Activated naive CD8-positive, alpha-beta T cell (primary cell): ENCODE measurements around the gene SPECC1L.
A peak's percentile ranks its signal among the peaks of the same experiment; 100 is the strongest.
"Not testable (repeated sequence)": the region's sequence is repeated elsewhere in the genome, so short reads cannot be mapped to it uniquely, and the experiment has no call there.

ENCODE experiments used
- H3K27ac Mint-ChIP-seq: one replicate; pipeline ENCODE4 v1.8.0; 2021; ENCODE audit warnings: mixed read lengths
- H3K27me3 Mint-ChIP-seq: one replicate; pipeline ENCODE4 v1.8.0; 2021; ENCODE audit warnings: mixed read lengths
- H3K36me3 Mint-ChIP-seq: one replicate; pipeline ENCODE4 v1.8.0; 2021; ENCODE audit warnings: mixed read lengths
- H3K4me1 Mint-ChIP-seq: one replicate; pipeline ENCODE4 v1.8.0; 2021; ENCODE audit warnings: low read depth, mixed read lengths
- H3K4me3 Mint-ChIP-seq: one replicate; pipeline ENCODE4 v1.8.0; 2021; ENCODE audit warnings: mild to moderate bottlenecking, mixed read lengths
- H3K9me3 Mint-ChIP-seq: one replicate; pipeline ENCODE4 v1.8.0; 2021; ENCODE audit warnings: low read depth, mixed read lengths

SPECC1L gene

DNA sequence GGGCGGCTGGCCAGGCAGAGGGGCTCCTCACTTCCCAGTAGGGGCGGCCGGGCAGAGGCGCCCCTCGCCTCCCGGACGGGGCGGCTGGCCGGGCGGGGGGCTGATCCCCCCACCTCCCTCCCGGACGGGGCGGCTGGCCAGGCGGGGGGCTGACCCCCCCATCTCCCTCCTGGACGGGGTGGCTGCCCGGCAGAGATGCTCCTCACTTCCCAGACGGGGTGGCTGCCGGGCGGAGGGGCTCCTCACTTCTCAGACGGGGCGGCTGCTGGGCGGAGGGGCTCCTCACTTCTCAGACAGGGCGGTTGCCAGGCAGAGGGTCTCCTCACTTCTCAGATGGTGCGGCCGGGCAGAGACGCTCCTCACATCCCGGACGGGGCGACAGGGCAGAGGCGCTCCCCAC lies 46.9 kb downstream of the SPECC1L start:
- H3K9me3 Mint-ChIP-seq, H3K4me3 Mint-ChIP-seq, H3K36me3 Mint-ChIP-seq, H3K27ac Mint-ChIP-seq, H3K4me1 Mint-ChIP-seq, H3K27me3 Mint-ChIP-seq: not testable (repeated sequence)

DNA sequence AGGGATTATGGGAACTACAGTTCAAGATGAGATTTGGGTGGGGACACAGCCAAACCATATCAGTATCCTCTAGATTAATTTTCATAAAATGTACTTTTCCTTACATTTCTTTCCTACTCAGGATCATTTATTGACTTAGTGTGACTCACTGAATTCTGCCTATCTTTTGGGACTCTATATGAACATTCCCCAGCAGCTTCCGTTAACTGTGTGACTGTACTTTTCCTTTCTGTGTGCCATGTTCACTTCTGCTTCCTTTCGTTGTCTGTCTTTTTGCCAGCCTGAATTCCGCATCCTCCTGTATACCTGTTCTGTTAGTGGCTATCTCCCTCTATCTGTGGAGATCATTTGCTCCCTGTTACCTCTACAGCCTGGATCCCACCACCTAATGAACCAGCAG lies 48.8 kb downstream of the SPECC1L start:
- peaks cover 9% of the 10 kb centered on the region for H3K4me1 Mint-ChIP-seq
- H3K27ac Mint-ChIP-seq = peak overlapping the region; percentile 72
- no peaks in the 10 kb centered on the region for H3K9me3 Mint-ChIP-seq
- peaks cover 10% of the 10 kb centered on the region for H3K36me3 Mint-ChIP-seq
- H3K27me3 Mint-ChIP-seq = no peaks in the 10 kb centered on the region
- no peak overlapping the region for H3K4me3 Mint-ChIP-seq

DNA sequence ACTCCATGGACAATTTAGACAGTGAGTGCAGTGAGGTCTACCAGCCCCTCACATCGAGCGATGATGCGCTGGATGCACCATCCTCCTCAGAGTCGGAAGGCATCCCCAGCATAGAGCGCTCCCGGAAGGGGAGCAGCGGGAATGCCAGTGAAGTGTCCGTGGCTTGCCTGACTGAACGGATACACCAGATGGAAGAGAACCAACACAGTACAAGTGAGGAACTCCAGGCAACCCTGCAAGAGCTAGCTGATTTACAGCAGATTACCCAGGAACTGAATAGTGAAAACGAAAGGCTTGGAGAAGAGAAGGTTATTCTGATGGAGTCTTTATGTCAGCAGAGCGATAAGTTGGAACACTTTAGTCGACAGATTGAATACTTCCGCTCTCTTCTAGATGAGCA lies 51.4 kb downstream of the SPECC1L start:
- Mint-ChIP-seq H3K9me3 (no peaks in the 10 kb centered on the region), H3K27ac (peak overlapping the region; percentile 41), H3K4me3 (no peak overlapping the region), H3K36me3 (peaks cover 9% of the 10 kb centered on the region), H3K27me3 (no peaks in the 10 kb centered on the region), H3K4me1 (peaks cover 22% of the 10 kb centered on the region)

- Mint-ChIP-seq H3K4me3 (no peak overlapping the region), H3K9me3 (no peaks in the 10 kb centered on the region), H3K4me1 (peaks cover 22% of the 10 kb centered on the region), H3K27me3 (no peaks in the 10 kb centered on the region), H3K36me3 (peaks cover 9% of the 10 kb centered on the region), H3K27ac (peak overlapping the region; percentile 41)
Observed at GRCh38 chr22:24322522-24322921, 51.9 kb downstream of the SPECC1L start.

- H3K27me3 Mint-ChIP-seq = no peaks in the 10 kb centered on the region
- H3K36me3 Mint-ChIP-seq = peaks cover 9% of the 10 kb centered on the region
- H3K4me1 Mint-ChIP-seq = peaks cover 22% of the 10 kb centered on the region
- H3K27ac Mint-ChIP-seq = peak overlapping the region; percentile 54
- no peaks in the 10 kb centered on the region for H3K9me3 Mint-ChIP-seq
- no peak overlapping the region for H3K4me3 Mint-ChIP-seq
Observed at GRCh38 chr22:24323233-24323632, 52.6 kb downstream of the SPECC1L start.

GRCh38 chr22:24323695-24324094 lies 53.1 kb downstream of the SPECC1L start:
- H3K9me3 Mint-ChIP-seq = no peaks in the 10 kb centered on the region
- peaks cover 23% of the 10 kb centered on the region for H3K4me1 Mint-ChIP-seq
- H3K4me3 Mint-ChIP-seq = no peak overlapping the region
- H3K27ac Mint-ChIP-seq = no peak overlapping the region
- H3K36me3 Mint-ChIP-seq = peaks cover 9% of the 10 kb centered on the region
- H3K27me3 Mint-ChIP-seq = no peaks in the 10 kb centered on the region

DNA sequence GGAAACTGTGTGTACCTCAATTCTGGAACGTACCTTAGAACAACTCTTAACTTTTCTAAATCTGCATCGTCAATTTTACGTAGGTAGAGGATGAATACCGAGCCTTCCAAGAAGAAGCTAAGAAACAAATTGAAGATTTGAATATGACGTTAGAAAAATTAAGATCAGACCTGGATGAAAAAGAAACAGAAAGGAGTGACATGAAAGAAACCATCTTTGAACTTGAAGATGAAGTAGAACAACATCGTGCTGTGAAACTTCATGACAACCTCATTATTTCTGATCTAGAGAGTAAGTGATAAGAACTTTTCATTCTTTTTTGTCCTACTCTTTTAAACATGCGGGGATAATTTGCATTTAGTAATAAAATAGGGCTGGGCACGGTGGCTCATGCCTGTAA lies 53.5 kb downstream of the SPECC1L start:
- Mint-ChIP-seq H3K9me3 (no peaks in the 10 kb centered on the region), H3K4me1 (peaks cover 24% of the 10 kb centered on the region), H3K36me3 (peaks cover 9% of the 10 kb centered on the region), H3K27me3 (no peaks in the 10 kb centered on the region), H3K4me3 (no peak overlapping the region), H3K27ac (peak overlapping the region; percentile 51)

- H3K27me3 Mint-ChIP-seq = no peaks in the 10 kb centered on the region
Observed at GRCh38 chr22:24325105-24325757, 54.6 kb downstream of the SPECC1L start.

GRCh38 chr22:24326266-24326665 lies 55.6 kb downstream of the SPECC1L start:
- Mint-ChIP-seq H3K27ac (no peak overlapping the region), H3K27me3 (no peaks in the 10 kb centered on the region), H3K36me3 (peaks cover 10% of the 10 kb centered on the region), H3K9me3 (no peaks in the 10 kb centered on the region), H3K4me3 (no peak overlapping the region), H3K4me1 (peaks cover 32% of the 10 kb centered on the region)

More at GRCh38 chr22:24325105-24325757, 54.6 kb downstream of the SPECC1L start:
- no peaks in the 10 kb centered on the region for H3K9me3 Mint-ChIP-seq
- H3K36me3 Mint-ChIP-seq = peaks cover 7% of the 10 kb centered on the region
- peak overlapping the region; percentile 6 for H3K27ac Mint-ChIP-seq
- H3K4me1 Mint-ChIP-seq = peaks cover 32% of the 10 kb centered on the region
- no peak overlapping the region for H3K4me3 Mint-ChIP-seq

- no peaks in the 10 kb centered on the region for H3K9me3 Mint-ChIP-seq
- peaks cover 10% of the 10 kb centered on the region for H3K36me3 Mint-ChIP-seq
- H3K27me3 Mint-ChIP-seq = no peaks in the 10 kb centered on the region
- peaks cover 32% of the 10 kb centered on the region for H3K4me1 Mint-ChIP-seq
- no peak overlapping the region for H3K4me3 Mint-ChIP-seq
- no peak overlapping the region for H3K27ac Mint-ChIP-seq
Observed at GRCh38 chr22:24327832-24328231, 57.2 kb downstream of the SPECC1L start.

- Mint-ChIP-seq H3K27me3 (no peaks in the 10 kb centered on the region), H3K27ac (no peak overlapping the region), H3K9me3 (no peaks in the 10 kb centered on the region), H3K36me3 (peaks cover 7% of the 10 kb centered on the region), H3K4me1 (peaks cover 27% of the 10 kb centered on the region), H3K4me3 (peak overlapping the region; percentile 33)
Observed at GRCh38 chr22:24329453-24329852, 58.8 kb downstream of the SPECC1L start.

- H3K36me3 Mint-ChIP-seq = peaks cover 11% of the 10 kb centered on the region
- no peaks in the 10 kb centered on the region for H3K9me3 Mint-ChIP-seq
- H3K4me3 Mint-ChIP-seq = no peak overlapping the region
- no peak overlapping the region for H3K27ac Mint-ChIP-seq
- no peaks in the 10 kb centered on the region for H3K27me3 Mint-ChIP-seq
- H3K4me1 Mint-ChIP-seq = peaks cover 29% of the 10 kb centered on the region
Observed at GRCh38 chr22:24330636-24331035, 60.0 kb downstream of the SPECC1L start.

GRCh38 chr22:24331468-24332440 lies 61.1 kb downstream of the SPECC1L start:
- Mint-ChIP-seq H3K9me3 (no peaks in the 10 kb centered on the region), H3K27ac (no peak overlapping the region), H3K36me3 (peaks cover 9% of the 10 kb centered on the region), H3K4me1 (peaks cover 24% of the 10 kb centered on the region), H3K4me3 (no peak overlapping the region), H3K27me3 (no peaks in the 10 kb centered on the region)

DNA sequence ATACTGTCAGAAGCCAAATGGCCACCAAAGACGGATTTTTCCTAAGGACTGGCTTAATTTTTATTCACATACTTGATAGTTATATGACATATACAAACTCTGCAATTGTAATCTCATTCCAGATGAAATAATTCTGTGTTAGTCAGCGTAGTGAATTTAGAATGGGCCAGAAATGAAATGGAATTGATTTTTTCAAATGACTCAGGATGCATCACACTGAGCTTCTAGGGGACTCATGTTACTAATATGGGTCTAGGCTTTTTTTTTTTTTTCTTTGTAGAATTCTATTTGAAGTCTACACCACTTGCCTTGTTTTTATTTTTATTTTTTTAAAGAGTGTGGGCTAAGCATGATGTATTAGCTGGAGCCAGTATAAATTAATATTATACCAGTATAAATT lies 62.7 kb downstream of the SPECC1L start:
- Mint-ChIP-seq H3K9me3 (no peaks in the 10 kb centered on the region), H3K27ac (no peak overlapping the region)

DNA sequence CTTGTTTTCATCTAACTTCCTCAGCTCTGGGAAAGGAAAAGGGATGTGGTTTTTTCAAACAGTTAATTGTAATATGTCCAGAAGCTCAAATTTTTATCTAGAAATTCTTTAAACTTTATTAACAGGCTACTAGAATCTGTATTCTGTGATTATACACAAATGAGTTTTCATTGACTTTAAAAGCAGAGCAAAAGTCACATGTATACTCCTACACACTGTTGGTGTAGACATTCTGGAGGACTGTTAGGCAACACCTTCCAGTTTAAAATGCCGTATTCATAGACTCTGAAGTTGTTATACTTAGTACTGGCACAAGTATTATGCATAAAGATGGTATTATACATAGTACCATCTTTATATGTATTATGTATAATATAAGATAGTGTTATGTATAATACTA lies 64.9 kb downstream of the SPECC1L start:
- H3K4me1 Mint-ChIP-seq = peaks cover 12% of the 10 kb centered on the region
- no peak overlapping the region for H3K27ac Mint-ChIP-seq
- peaks cover 13% of the 10 kb centered on the region for H3K36me3 Mint-ChIP-seq
- no peaks in the 10 kb centered on the region for H3K9me3 Mint-ChIP-seq
- H3K27me3 Mint-ChIP-seq = no peaks in the 10 kb centered on the region
- no peak overlapping the region for H3K4me3 Mint-ChIP-seq

More for the DNA sequence above, 62.7 kb downstream of the SPECC1L start:
- Mint-ChIP-seq H3K27me3 (no peaks in the 10 kb centered on the region), H3K36me3 (peaks cover 13% of the 10 kb centered on the region), H3K4me3 (no peak overlapping the region), H3K4me1 (peaks cover 24% of the 10 kb centered on the region)
